Right atrium auricular region (tissue), 2 donors: ENCODE data around the gene SYNJ2. TPM values are rescaled to one million over a fixed set of nuclear protein-coding genes. Genes with fewer than 3 reads are reported as not detected.

ENCODE experiments used
- DNase-seq: peaks from one replicate; pipeline ENCODE4 v3.0.0-alpha.2; 2019; ENCODE audit warnings: low spot score
- H3K27ac ChIP-seq, 2 donors: fragments of 200-600 bp; sonication (generic); 1 replicate in 1 of 2; 2 replicates in 1 of 2; pipeline ENCODE4 v1.5.1; 2016 to 2019
- H3K27me3 ChIP-seq, 2 donors: fragments of 200-600 bp; sonication (generic); one replicate each; pipeline versions ENCODE4 v1.5.1 to v1.6.0; 2017 to 2019
- H3K36me3 ChIP-seq: fragments of 200-600 bp; sonication (generic); one replicate; pipeline ENCODE4 v1.5.1; 2016
- H3K4me1 ChIP-seq, 2 donors: fragments of 200-600 bp; sonication (generic); one replicate each; pipeline versions ENCODE4 v1.5.1 to v1.6.0; 2017 to 2019
- H3K4me3 ChIP-seq, 2 donors: fragments of 200-600 bp; sonication (generic); 1 replicate in 1 of 2; 2 replicates in 1 of 2; pipeline ENCODE4 v1.5.1; 2017 to 2019; ENCODE audit warnings: mild to moderate bottlenecking in 1 of 2, moderate library complexity in 1 of 2
- H3K9me3 ChIP-seq, 2 donors: fragments of 200-600 bp; sonication (generic); one replicate each; pipeline ENCODE4 v1.5.1; 2019
- CTCF ChIP-seq, 2 donors: fragments of 200-600 bp; sonication (generic); IDR thresholded peaks; one replicate each; pipeline ENCODE4 v1.5.1; 2019; ENCODE audit warnings: antibody characterized with exemption in 2 of 2
- total RNA-seq, 2 donors: library from RNA; depleted of rRNA; stranded (reverse); fragments of >200 nt; gene quantifications; one replicate each; pipeline ENCODE4 v1.1.0, GENCODE V29; 2016

The SYNJ2 gene
- total RNA-seq, 2 donors from 2014 or later = 10.1 to 20.0 TPM

DNA sequence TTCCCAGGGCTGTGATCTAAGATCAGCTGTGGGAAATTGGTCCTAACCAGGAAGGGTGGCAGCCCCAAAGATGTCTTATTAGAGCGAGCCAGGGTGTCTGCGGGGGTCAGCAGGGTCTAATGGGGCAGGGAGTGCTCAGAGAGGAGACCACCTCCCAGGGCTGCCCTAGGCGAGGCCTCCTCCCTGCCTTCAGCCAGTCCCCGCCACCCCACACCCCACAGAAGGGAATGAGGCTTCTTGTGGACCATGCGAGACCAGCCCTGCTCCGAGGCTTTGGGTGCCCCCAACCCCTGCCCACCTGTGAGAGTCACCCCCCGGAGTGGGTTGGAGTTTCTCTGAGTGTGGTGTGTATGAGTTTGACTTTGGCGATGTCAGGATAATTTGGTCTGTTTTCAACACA lies 37.8 kb downstream of the SYNJ2 start:
- H3K27me3 ChIP-seq = no peaks in the 10 kb centered on the region
- no peak for TF ChIP-seq CTCF (IDR thresholded peaks at IDR 0.05)
- H3K36me3 ChIP-seq = no peaks in the 10 kb centered on the region
- peaks cover 0 to 24% of the 10 kb centered on the region in 2 donors for H3K4me1 ChIP-seq
- DNase-seq = no peak
- H3K4me3 ChIP-seq = no peak overlapping the region
- H3K27ac ChIP-seq = peak overlapping the region; percentile 40 to 48
- H3K9me3 ChIP-seq = no peaks in the 10 kb centered on the region

DNA sequence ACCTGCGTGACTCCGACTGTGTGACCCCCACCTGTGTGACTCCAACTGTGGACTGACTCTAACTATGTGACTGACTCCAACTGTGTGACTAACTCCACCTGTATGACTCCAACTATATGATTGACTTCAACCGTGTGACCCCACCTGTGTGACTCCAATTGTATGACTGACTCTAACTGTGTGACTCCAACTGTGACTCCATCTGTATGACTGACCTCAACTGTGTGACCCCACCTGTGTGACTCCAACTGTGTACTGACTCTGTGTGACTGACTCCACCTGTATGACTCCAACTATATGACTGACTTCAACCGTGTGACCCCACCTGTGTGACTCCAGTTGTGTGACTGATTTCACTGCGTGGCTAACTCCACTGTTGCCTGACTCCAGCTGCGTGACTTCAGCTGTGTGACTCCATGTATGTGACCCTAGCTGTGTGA lies 38.6 kb downstream of the SYNJ2 start:
- no peaks in the 10 kb centered on the region for H3K9me3 ChIP-seq
- H3K36me3 ChIP-seq = no peaks in the 10 kb centered on the region
- H3K27me3 ChIP-seq = no peaks in the 10 kb centered on the region
- H3K4me1 ChIP-seq = peaks cover 0 to 24% of the 10 kb centered on the region in 2 donors
- TF ChIP-seq CTCF (IDR thresholded peaks at IDR 0.05) = no peak
- H3K27ac ChIP-seq = no peak overlapping the region
- no peak overlapping the region for H3K4me3 ChIP-seq
- DNase-seq = no peak

DNA sequence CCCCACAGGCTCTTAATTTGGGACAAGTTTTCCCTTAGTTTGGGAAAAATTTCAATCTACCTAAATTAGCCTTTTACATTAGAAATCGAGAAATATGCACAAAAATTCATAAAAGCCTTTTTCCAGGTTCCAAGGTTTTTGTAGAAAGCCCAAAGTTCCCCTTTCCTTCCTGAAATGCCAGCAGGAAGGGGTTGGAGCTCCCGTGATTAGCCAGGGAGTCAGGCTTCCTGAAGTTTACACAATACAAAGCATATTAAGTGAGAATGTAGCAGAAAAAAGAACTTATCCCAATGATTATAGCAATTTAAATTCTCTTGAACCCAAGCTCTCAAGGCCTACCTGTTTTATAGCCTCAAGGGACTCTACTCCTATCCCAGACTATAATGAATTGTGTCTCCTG lies 39.1 kb downstream of the SYNJ2 start:
- peaks cover 0 to 30% of the 10 kb centered on the region in 2 donors for H3K4me1 ChIP-seq
- no peaks in the 10 kb centered on the region for H3K36me3 ChIP-seq
- H3K27ac ChIP-seq = no peak overlapping the region
- H3K27me3 ChIP-seq = no peaks in the 10 kb centered on the region
- H3K4me3 ChIP-seq = no peak overlapping the region
- TF ChIP-seq CTCF (IDR thresholded peaks at IDR 0.05) = no peak
- no peaks in the 10 kb centered on the region for H3K9me3 ChIP-seq
- DNase-seq = no peak

DNA sequence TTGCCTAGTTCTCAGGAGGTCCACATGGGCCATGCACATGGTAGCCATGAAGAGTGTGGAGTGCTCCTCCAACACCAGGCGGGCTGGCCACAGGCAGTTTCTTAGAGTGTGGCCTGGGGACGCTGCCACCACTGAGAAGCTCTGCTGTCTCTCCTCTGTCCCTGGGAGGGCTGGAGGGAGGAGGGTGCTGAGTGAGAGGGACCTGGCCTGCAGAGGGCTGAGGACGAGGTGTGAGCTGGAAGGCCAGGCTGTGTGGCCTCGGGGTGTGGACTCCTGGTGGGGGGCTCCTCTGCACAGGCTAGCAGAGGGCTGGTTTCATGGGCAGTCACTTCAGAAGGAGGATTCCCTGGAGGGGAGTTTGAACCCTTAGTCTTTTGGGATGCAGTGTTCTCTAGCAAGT lies 39.7 kb downstream of the SYNJ2 start:
- Histone ChIP-seq H3K9me3 (no peaks in the 10 kb centered on the region), H3K27ac (no peak overlapping the region), H3K36me3 (no peaks in the 10 kb centered on the region), H3K4me1 (peaks cover 0 to 35% of the 10 kb centered on the region in 2 donors), H3K4me3 (no peak overlapping the region), H3K27me3 (no peaks in the 10 kb centered on the region)
- no peak for DNase-seq
- no peak for TF ChIP-seq CTCF (IDR thresholded peaks at IDR 0.05)

- no peaks in the 10 kb centered on the region for H3K27me3 ChIP-seq
- no peak overlapping the region for H3K4me3 ChIP-seq
- no peak for DNase-seq
- no peaks in the 10 kb centered on the region for H3K9me3 ChIP-seq
- no peak for TF ChIP-seq CTCF (IDR thresholded peaks at IDR 0.05)
- H3K4me1 ChIP-seq = peaks cover 0 to 42% of the 10 kb centered on the region in 2 donors
- H3K27ac ChIP-seq = no peak overlapping the region
- H3K36me3 ChIP-seq = no peaks in the 10 kb centered on the region
Measured at GRCh38 chr6:158021814-158022748, 40.4 kb downstream of the SYNJ2 start.
